Left ventricle myocardium superior (tissue), 1 donor: ENCODE measurements around the gene UNC5C. TPM values are rescaled to one million over a fixed set of nuclear protein-coding genes. Genes with fewer than 3 reads are reported as not detected.
A peak's percentile ranks its signal among the peaks of the same experiment; 100 is the strongest.

Experiments used
- ATAC-seq: fragments of 200-7000 bp; cut with Tn5 transposase; one replicate; pipeline ENCODE4 v1.9.1; 2020; ENCODE audit warnings: mild to moderate bottlenecking, moderate library complexity
- DNase-seq: peaks from one replicate; pipeline ENCODE4 v3.0.0-alpha.2; 2020
- intact Hi-C: fragments of 100-400 bp; cut with micrococcal nuclease; formaldehyde crosslinking; loops from one replicate; pipeline ENCODE4 v1.11.0; 2022
- long read RNA-seq: library from polyadenylated mRNA; unstranded; transcript quantifications from one replicate; pipeline ENCODE4 v2.0.0, GENCODE V29; 2021
- total RNA-seq: library from RNA; stranded (reverse); fragmentation: NEBNext Ultra II Directional; extraction: Animal tissue kit (Norgen Biotek cat#: 25700); gene quantifications from one replicate; pipeline ENCODE4 v1.2.1, GENCODE V29; 2021
- donor health status: DM: no; HTN: yes; CAD: no; lungs with severe emphysema.

UNC5C gene
- total RNA-seq: 0.72 TPM
- long read RNA-seq: 0 reads

DNA sequence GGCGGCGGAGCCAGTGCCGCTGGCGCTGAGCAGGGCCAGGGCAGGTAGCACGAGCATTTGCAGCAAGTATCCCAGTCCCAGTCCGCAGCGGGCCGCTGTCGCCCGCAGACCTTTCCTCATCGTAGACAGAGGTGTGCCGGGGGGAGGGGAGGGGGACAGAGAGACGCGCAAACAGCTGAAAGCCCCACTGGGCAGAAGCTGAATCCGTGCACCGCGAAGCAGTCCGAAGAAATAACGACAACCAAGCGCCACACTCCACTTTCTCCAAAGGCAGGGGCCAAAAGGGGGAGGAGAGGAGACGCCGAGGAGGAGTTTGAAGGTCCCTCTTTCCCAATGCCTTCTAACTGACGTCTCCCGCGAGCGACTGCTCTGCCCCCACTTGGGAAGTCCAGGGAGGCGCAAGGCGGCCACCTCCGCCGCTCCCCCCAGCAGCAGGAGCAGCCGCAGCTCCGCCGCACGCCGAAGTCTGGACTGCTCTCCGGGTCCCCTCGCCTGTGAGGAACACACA lies at the start of gene UNC5C:
TSS of gene UNC5C (minus strand) at position 236 of the 508 bp plus-strand sequence.
- DNase-seq (peak; percentile 80), ATAC-seq (peak; percentile 89)
- intact Hi-C loops: no loop called here

DNA sequence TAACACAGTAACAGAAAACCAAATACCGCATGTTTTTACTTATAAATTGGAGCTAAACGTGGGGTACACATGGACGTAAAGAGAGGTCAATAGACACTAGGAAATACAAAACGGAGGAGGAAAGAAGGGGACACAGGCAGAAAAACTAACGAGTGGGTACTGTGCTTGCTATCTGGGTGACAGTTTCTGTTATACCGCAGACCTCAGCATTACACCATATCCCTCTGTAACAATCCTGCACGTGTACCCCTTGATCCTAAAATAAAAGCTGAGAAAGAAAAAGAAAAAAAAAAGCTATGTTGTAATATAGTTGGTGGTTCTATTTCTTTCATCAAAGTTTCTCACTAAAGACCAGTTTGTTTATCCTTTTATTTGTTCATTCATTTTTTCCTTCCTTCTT lies 47.9 kb upstream of the UNC5C start:
- no peak for DNase-seq
- no peak for ATAC-seq
- intact Hi-C loops: no loop called here

DNA sequence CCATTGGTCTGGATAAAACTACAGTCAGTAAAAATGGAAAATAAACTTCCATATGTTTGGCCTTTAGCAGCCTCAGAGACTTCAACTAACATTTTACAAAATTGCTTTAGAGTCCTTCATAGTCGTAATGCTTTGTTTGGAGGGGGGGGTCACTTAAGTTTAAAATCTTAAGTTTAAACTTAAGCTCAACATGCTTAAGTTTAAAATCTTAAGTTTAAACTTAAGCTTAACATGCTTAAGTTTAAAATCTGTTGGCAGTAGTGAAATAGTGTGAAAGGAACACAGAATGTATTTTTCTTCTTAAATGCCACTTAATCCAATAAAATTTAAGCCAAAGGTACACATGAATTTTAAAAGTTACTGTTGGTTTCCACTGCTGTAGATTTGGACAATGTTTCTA lies 45.9 kb upstream of the UNC5C start:
- intact Hi-C loops: no loop called here
- no peak for DNase-seq
- no peak for ATAC-seq

DNA sequence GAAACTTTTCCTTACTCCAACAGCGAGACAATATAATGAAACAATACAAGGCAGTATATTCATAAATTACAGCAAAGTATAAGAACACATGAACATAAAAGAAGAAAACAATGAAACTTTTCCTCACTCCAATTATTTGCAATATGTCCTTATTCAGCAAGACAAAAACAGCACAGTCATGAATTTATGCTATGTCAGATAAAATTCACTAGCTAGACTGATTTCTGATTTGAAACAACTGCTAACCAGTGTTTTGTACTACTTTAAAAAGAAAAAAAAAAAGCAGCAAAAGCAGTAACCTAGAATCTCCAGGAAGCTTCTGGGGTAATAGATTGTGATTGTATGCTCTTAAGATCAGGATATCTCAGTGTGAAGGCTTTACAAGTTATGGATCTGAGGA lies 45.2 kb upstream of the UNC5C start:
- no peak for DNase-seq
- no peak for ATAC-seq
- intact Hi-C loops: no loop called here

DNA sequence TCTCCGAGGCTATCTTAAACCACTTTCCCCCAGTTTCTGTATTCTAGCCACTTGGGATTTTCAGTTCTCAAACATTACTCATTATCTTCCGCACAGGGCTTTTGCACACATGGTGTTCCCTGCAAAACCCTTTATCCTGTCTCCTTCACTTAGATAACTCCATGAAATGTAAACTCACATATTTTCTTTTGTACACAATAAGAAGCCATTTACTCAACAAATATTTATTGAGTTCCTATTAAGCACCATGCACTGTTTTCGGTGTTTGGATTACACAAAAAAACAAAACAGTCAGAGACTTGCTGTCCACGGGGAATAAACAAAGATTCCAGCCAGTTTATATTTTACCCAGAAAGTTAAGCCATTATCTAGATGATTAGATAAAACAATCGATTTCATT lies 42.5 kb upstream of the UNC5C start:
- intact Hi-C loops: no loop called here
- DNase-seq (no peak), ATAC-seq (no peak)

DNA sequence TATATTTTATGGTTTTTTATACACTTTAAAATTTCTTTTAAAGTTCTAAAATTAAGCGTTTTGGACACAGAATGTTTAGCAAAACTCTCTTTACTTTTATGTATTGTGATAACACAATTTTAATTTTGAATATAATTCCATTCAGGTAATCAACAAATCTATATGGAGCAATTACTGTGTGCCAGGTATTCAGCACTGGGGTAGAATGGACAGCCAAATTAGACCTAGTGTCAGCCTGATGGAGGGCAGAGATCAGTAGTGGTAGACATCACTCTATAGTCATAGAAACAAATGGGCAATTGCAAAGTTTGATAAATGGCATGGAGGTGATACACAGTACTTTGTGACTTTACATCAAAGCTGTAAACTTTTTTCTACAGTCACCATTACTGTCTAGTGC lies 41.8 kb upstream of the UNC5C start:
- intact Hi-C loops: no loop called here
- ATAC-seq: no peak
- no peak for DNase-seq

DNA sequence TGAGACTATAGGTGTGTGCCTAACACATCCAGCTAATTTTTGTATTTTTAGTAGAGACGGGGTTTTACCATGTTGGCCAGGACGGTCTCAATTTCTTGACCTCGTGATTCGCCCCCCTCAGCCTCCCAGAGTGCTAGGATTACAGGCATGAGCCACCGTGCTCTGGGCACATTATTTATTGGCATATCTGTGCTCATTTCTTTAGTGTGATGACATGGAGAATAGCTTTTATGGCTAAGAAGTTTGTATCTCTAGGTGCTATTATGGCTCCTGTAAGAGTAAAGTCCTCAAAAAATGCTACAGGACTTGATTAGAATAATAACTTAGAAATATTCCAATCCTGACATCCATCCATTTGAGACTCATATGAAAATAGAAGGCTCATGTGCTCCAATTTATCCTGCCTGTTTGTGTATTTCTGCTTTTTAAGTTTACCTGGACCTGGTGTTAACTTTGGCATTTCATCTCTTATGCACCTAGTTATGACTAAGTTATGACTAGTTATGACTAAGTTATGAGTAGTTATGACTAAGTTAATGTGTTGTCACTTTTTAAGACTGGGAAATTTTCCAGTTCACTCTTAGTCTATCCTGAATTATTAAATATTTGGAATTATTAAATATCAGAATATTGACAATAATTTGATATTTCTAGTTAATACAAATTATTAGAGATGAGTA lies 36.4 kb upstream of the UNC5C start:
- DNase-seq (no peak), ATAC-seq (no peak)
- intact Hi-C loops: no loop called here

DNA sequence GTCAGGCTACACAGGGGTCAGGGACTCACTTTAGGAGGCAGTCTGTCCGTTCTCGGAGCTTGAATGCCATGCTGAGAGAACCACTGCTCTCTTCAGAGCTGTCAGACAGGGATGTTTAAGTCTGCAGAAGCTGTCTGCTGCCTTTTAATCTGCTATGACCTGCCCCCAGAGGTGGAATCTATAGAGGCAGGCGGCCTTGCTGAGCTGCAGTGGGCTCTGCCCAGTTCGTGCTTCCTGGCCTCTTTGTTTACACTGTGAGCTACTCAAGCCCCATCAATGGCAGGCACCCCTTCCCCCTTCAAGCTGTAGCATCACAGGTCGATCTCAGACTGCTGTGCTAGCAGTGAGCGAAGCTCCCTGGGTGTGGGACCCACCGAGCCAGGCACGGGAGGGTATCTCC lies 31.5 kb upstream of the UNC5C start:
- no peak for ATAC-seq
- intact Hi-C loops: no loop called here
- no peak for DNase-seq

DNA sequence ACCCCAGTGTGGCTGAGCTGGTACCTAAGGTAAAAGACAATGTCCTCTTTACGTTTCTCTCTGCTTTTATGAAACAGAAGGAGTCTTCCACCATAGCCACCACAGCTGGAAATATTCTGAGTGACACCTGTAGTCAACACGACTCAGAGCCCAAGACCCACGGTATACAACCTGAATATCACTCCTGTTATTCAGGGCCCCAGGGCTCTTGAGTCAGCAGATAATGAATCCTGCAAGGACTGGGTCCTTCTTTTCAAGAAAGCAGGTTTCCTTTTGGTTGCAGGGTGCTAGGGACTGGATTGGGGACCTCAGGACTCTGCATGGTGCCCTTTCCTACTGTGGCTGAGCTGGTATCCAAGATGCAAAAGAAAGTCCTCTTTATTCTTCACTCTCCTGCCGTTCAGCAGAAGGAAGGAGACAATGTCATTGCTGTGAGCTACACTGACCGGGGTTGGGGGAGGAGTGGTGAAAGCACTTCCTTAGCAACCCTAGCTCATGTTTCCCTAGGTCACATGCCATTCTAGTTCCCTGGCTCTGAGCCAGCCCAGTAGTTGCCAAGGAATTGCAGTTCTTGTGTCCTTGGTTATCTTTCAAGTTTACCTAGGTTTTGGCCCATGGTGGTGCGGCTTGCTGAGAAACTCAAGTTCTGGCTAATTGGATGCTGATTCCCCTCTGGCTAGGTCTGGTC lies 23.7 kb upstream of the UNC5C start:
- peak; percentile 34 for ATAC-seq
- intact Hi-C loops: no loop called here
- peak; percentile 42 for DNase-seq

DNA sequence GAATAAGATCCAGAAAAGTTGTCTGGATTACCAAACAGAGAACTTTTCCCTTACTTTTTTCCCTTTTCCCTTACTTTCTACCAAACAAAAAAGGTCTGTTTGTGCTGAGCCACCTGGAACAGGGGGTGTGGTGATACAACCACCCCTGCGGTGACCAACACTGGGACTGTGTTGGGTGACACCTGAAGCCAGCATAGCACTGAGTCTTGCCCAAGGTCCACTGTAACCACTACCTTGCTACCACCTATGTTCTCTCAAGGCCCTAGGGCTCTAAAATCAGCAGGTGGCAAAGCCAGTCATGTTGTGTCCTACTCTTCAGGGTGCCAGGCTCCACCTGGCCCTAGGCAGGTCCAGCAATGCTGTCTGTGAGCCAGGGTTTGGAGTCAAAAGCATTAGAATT lies 22.8 kb upstream of the UNC5C start:
- intact Hi-C loops: no loop called here
- DNase-seq (no peak), ATAC-seq (no peak)

DNA sequence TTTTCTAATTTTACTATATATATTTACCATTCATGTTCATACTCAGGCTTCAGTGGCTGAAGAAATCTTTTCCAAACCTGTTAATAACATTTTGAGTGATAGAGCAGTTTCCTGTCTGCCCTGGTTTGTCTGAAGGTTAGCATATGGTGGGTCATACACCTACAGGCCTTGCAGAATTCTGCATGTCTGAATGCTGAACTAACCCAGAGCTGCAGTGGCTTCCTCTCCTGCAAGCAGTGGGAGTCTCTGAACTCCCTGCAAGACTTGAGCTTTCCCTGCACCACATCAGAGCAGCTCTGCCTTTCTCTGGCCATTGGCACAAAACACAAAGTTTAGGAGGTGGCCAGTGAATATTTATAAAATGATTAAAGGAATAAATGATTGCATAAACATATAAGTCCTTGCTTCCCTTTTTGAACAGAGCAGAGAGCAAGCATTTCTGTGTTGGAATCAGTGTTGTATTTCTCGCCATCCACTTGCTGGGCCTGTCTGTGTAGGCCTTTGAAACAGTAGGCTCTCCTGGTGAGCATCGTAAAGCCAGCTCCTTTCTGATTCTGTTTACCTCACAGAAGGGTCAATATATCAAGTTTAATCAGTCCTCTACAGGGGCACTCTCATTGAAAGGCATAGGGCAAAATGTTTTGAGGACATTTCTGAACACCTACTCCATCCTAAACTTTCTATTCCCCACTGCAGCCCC lies 15.0 kb upstream of the UNC5C start:
- intact Hi-C loops: no loop called here
- ATAC-seq (no peak), DNase-seq (no peak)

DNA sequence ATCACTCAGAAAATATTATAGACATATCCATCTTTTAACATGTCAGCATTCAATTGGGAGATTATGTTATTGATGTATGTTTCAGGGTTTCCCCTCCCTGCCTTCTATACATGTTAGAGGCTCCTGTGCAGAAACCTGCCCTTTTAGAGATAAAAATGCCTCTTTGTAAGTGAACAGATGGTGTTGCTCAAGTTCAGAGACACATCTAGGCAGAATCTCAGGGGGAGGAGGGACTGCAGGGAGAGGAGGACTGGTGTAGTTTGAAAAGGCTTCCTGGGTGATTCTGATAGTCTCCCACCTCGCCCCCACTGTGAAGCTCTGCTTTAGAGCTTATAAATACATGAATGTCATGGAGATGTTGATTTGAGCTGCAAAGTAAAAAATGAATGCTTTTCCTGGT lies 12.0 kb upstream of the UNC5C start:
- DNase-seq (no peak), ATAC-seq (no peak)
- intact Hi-C loops: no loop called here

DNA sequence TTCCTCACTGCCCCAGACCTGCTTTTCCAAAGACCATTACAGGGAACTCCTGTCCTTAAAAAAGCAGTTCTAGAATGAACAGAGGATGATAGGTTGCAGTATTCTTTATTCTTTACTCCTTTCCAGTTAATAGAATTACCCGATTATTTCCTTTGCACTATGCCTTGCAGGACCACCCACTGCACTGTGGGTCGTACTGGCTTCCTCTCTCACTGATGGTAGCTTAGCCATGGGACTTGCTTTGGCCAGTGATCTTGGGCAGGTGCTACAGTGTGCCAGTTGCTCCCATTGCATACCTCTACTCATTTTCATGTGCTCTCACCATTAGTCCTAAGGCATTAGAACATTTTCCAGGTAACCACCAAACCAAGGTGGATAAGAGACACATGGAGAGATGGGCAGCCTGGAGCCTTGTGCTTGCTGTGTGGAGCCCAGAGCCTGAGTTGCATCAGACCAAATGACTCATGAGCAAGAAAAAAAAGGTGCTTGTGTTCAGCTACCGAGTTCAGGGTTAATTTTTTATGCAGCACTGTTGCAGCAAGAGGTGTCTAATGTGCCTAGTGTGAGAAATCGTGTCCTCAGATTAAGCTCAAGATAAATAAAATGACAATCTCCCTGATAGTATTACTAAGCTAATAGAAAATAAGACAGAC lies 7.6 kb upstream of the UNC5C start:
- DNase-seq (no peak), ATAC-seq (no peak)
- intact Hi-C loops: loop anchor here (5.0 kb wide), 1 partner anchor 1754 kb away; no protein-coding TSS in a partner anchor

DNA sequence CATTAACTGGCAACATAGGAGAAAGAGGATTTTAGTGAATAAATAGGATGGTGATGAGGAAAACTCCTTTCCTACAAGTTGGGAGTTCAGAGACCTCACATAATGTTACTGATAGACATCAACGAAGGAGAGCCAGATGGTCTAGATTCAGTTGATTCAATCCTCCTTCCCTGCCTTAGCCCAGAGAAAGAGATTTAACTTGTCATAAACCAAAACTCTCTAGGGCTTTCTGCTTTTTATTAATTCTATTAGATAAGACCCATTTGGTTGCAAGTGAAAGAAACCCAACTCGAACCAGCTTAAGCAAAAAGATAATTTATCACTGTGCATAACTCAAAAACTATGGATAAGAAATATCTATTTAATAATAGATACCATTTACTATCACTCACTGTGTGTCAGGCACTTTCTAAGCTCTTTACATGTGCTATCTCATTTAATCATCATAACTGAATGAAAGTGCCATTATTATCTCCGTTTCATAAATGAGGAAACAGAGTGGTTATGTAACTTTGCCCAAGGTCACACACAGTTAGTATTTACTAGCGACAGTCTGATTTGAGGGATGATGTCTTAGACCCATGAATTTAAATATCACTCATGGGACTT lies 4.3 kb upstream of the UNC5C start:
- ATAC-seq: no peak
- DNase-seq: no peak
- intact Hi-C loops: no loop called here

DNA sequence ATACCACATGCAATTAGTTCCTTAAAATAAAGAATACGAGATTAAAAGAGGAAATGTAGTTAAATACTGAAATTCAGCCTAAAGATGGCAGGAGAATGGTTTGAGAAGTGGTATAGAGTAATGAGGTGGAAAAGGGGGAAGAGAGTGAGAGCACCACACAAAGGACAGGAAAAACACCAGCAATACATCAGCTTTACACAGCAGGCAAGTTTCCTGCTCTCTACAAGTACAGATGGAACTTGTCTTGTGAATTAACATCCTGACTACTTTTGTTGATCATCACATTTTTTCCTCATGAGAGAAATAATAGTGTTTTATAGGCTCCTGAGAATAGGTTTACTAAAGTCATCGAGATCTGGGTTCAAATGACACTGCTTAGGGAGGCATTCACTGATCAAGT lies 2.9 kb upstream of the UNC5C start:
- ATAC-seq: no peak
- intact Hi-C loops: no loop called here

DNA sequence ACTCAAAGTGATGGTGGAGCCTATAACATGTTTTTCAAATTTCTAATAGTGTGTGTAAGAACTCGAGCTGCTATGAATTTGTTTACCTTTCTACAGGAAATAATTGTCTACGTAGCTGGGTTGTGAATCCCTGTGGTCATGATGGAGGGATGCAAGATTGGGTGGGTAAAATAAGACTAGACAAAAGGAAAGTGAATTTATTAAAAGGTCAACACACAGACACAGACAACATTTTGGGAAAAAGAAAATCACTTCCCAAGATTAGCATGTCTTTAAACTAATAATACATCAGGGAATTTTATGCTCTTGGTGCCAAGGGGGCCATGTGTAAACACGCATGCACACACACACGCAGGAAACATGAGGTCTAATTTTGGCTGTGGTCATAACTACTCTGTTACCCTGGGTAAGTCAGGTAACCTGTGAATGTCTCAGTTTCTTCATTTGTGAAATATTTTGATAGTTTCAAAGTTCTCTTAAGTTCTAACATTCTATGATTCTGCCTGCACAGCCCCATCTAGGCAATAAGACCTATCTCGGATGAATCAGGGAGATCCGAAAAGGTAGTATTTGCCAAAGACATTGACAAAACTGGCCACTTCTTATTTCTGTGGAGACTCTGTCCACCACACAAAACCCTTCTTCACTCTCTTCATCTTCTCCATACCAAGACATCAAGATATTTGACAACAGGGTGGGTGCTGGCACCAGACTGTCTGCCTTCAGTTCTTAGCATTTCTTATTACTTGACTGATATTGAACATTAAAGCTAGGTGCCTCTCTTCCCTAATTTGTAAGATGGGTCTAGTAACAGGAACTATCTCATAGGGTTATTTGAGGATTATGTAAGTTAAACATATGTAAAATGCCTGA lies 1.6 kb upstream of the UNC5C start:
- no peak for ATAC-seq
- no peak for DNase-seq
- intact Hi-C loops: no loop called here

More for the DNA sequence above, 2.9 kb upstream of the UNC5C start:
- DNase-seq: no peak

DNA sequence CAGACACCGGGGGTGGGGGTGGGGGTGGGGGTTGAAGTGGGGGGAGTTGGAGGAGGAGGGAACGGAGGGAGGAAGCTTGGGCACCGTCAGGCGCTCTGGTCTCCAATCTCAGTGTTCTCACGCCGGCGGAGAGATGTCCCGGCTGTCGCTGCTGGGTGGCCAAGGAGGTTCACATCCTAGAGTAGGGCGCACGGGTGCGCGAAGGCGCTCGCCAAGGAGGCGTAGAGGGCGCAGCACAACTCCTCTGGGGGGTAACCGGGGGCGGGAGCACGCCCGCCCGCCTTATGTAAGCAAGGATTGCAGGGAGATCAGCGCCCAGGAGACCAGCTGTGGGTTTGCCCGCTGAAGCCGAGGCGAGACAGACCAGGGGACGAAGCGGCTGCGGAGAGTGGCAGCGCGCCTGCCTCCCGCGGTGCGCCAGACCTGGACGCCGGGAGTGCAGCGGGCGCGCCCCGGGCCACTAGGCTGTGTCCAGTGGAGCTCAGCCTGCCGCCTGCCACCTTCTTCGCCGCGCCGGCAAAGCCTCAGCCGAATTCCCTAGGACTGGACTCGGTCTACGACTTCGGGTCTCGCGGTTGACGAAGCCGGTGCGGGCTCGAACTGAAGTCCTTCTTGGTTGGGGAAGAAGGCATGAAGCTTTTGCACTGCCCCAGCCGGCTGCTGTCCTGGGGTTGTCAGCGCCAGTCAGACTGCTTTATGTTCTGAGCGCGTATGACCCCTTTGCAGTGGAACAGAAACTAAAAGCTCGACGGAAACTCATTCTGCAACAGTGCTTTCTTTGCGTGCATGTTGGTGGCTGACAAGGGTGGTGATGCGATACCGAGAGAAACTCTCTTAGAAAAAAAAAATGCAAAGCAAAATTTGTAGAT lies 707 bp upstream of the UNC5C start:
- DNase-seq (peak; percentile 80), ATAC-seq (peak; percentile 76)
- intact Hi-C loops: no loop called here
